Measurements from ENCODE around the gene TCEAL7.
"Not testable (repeated sequence)": the region's sequence is repeated elsewhere in the genome, so short reads cannot be mapped to it uniquely, and the experiment has no call there.

The TCEAL7 gene

DNA sequence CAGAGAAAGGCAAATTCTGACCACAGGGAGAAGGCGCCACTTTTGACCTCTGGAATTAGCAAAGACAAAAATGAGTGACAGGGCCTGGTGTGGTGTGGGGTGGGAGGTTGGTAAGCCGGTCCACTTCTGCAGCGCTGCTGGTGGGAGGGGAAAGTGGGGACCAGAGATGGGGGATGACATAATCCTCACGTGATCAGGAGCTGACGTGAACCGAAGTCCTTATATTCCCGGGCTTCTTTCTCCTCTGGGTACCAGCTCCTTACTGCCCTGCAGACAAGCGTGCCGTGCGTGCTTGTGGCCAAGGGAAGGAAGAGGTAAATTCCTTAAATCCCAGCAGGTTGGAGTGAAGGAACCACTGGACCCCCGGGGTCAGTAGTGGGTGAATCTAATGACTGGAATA is at the start of gene TCEAL7:
TCEAL7 (plus strand) TSS at position 249 of the 400 bp plus-strand sequence. CDS start 1,165 bp downstream, outside the sequence.
- Mint-ChIP-seq H3K9me3 (no peaks in the 10 kb centered on the region), H3K27me3 (peaks cover 17% of the 10 kb centered on the region), H3K36me3 (ENCODE audit: low read depth) (no peaks in the 10 kb centered on the region), H3K27ac (no peak within 1 kb of the TSS), H3K4me1 (ENCODE audit: low read depth) (no peaks in the 10 kb centered on the region), H3K4me3 (no peak within 1 kb of the TSS)

GRCh38 chrX:103293118-103293517 is 36.9 kb upstream of the TCEAL7 start:
- Mint-ChIP-seq H3K4me1 (ENCODE audit: low read depth) (no peaks in the 10 kb centered on the region), H3K4me3 (no peak overlapping the region), H3K27ac (no peak overlapping the region), H3K27me3 (no peaks in the 10 kb centered on the region), H3K36me3 (ENCODE audit: low read depth) (no peaks in the 10 kb centered on the region), H3K9me3 (no peaks in the 10 kb centered on the region)

GRCh38 chrX:103304705-103305104 is 25.3 kb upstream of the TCEAL7 start:
- no peaks in the 10 kb centered on the region for H3K9me3 Mint-ChIP-seq
- peaks cover 2% of the 10 kb centered on the region for H3K36me3 Mint-ChIP-seq (ENCODE audit: low read depth)
- no peak overlapping the region for H3K27ac Mint-ChIP-seq
- H3K4me3 Mint-ChIP-seq = no peak overlapping the region
- no peaks in the 10 kb centered on the region for H3K27me3 Mint-ChIP-seq
- peaks cover 8% of the 10 kb centered on the region for H3K4me1 Mint-ChIP-seq (ENCODE audit: low read depth)

GRCh38 chrX:103305666-103306065 is 24.4 kb upstream of the TCEAL7 start:
- not testable (repeated sequence) for H3K27ac Mint-ChIP-seq; H3K4me3 Mint-ChIP-seq; H3K27me3 Mint-ChIP-seq; H3K4me1 Mint-ChIP-seq (ENCODE audit: low read depth); H3K36me3 Mint-ChIP-seq (ENCODE audit: low read depth); H3K9me3 Mint-ChIP-seq

- Mint-ChIP-seq H3K9me3 (no peaks in the 10 kb centered on the region), H3K27ac (no peak overlapping the region), H3K36me3 (ENCODE audit: low read depth) (peaks cover 4% of the 10 kb centered on the region), H3K4me1 (ENCODE audit: low read depth) (peaks cover 3% of the 10 kb centered on the region), H3K27me3 (no peaks in the 10 kb centered on the region), H3K4me3 (peak overlapping the region; percentile 48)
These were observed 20.0 kb upstream of the TCEAL7 start for GRCh38 chrX:103309860-103310554.

DNA sequence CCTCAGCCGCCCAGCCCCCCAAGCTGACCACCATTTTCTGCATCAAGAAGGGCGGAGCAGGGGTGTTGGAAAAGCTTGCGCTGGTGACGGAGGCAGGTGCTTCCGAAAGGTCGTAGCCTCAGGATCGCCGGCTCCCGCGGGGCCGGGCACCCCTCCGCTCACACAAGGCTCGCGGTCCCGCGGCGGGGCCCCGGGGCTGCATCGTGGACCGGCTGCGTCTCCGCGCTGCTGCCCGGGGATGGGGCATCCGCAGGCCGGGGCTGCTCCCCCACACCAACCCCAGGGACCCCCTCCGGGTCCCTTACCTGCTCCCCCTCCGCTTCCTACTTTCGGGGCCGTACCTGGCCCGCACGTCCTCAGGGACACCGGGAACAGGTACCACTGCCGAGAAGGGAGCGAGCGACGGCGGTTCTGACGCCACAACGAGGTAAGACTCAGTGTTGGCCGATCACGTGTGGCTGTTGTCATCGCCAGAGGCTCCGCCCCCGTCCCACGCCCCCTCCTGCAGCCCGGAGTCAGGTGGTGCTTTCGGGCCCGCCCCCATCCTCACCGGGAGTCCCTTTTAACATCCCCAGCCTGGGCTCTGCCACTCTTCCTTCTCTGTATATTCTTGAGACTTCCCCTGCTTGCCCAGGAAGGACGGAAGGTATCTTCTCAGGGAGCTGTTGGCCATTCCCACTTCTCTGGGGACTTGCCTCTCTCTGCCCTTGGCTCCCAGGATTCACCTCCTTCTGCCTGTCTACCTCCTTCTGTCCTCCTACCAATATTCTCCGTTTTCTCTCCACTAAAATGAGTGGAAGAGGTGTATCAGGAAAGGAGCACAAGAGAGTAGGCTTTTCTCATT is 19.3 kb upstream of the TCEAL7 start, which contains the start of gene BEX2:
BEX2 (minus strand) TSS at position 436 of the 844 bp plus-strand sequence. CDS start 1,014 bp downstream, outside the sequence.
- no peak within 1 kb of the TSS for H3K27ac Mint-ChIP-seq
- peak within 1 kb of the TSS; percentile 76 for H3K4me3 Mint-ChIP-seq
- no peaks in the 10 kb centered on the region for H3K27me3 Mint-ChIP-seq
- H3K9me3 Mint-ChIP-seq = no peaks in the 10 kb centered on the region
- peaks cover 4% of the 10 kb centered on the region for H3K36me3 Mint-ChIP-seq (ENCODE audit: low read depth)
- no peaks in the 10 kb centered on the region for H3K4me1 Mint-ChIP-seq (ENCODE audit: low read depth)

DNA sequence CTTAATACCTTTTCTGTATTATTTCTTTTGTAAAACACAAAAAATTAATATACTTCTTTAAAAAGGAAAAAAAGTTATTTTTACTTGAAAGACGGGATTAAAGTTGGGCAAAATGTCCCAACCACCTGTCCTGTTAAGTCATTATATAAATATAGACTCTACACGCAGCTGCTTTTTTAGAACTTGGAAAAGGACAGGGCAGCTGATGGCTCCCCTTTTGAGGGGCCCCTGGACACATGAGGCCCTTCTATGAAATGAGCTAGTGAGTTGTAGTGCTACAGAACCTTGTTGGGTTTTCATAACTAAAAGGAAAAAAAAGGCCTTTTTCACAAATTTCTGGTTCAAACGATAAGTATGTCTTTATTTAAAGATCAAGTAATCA is 18.6 kb upstream of the TCEAL7 start:
- Mint-ChIP-seq H3K9me3 (no peaks in the 10 kb centered on the region), H3K27me3 (no peaks in the 10 kb centered on the region), H3K4me1 (ENCODE audit: low read depth) (no peaks in the 10 kb centered on the region), H3K27ac (no peak overlapping the region), H3K4me3 (peak overlapping the region; percentile 76), H3K36me3 (ENCODE audit: low read depth) (peaks cover 4% of the 10 kb centered on the region)

DNA sequence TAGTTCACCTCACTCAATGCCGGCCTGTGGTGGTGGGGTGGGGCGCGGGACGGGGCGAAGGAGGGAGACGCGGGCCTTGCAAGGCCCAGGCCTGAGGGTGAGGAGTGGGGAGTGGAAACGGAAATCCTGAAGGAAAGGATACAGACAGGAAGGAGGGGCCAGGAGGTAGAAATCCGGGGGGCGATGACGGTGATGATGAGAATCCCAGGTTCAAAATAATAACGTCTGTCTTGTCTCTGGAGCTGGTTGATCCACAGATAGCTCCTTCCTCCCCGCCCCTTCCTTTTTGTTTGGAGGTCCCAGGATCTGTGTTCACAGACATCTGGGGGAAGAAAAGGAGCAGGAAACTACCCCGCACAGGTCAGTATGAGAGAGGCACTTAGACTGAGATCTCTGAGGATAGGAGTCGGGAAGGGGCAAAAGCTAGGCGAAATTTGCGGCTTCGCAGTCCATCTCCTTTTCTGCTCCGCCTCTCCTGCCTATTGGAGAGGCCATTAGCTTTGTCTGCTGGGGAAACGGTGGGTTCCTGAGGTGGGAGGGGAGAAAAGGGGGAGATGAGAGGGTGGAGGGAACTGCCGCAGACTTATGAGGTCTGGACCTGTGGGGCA is 746 bp downstream of the TCEAL7 start:
- no peak overlapping the region for H3K27ac Mint-ChIP-seq
- H3K4me1 Mint-ChIP-seq (ENCODE audit: low read depth) = no peaks in the 10 kb centered on the region
- peaks cover 17% of the 10 kb centered on the region for H3K27me3 Mint-ChIP-seq
- H3K9me3 Mint-ChIP-seq = no peaks in the 10 kb centered on the region
- no peaks in the 10 kb centered on the region for H3K36me3 Mint-ChIP-seq (ENCODE audit: low read depth)
- H3K4me3 Mint-ChIP-seq = no peak overlapping the region

- Mint-ChIP-seq H3K4me3 (no peak overlapping the region), H3K27ac (no peak overlapping the region), H3K27me3 (peaks cover 4% of the 10 kb centered on the region), H3K36me3 (ENCODE audit: low read depth) (no peaks in the 10 kb centered on the region), H3K9me3 (no peaks in the 10 kb centered on the region), H3K4me1 (ENCODE audit: low read depth) (no peaks in the 10 kb centered on the region)
These were observed 8.6 kb downstream of the TCEAL7 start for GRCh38 chrX:103338663-103339062.

GRCh38 chrX:103343105-103343504 is 13.1 kb downstream of the TCEAL7 start:
- Mint-ChIP-seq H3K4me1 (ENCODE audit: low read depth) (no peaks in the 10 kb centered on the region), H3K4me3 (no peak overlapping the region), H3K27ac (no peak overlapping the region), H3K36me3 (ENCODE audit: low read depth) (no peaks in the 10 kb centered on the region), H3K9me3 (no peaks in the 10 kb centered on the region), H3K27me3 (peaks cover 4% of the 10 kb centered on the region)

- Mint-ChIP-seq H3K27me3 (peaks cover 4% of the 10 kb centered on the region), H3K4me3 (no peak overlapping the region), H3K4me1 (ENCODE audit: low read depth) (no peaks in the 10 kb centered on the region), H3K36me3 (ENCODE audit: low read depth) (no peaks in the 10 kb centered on the region), H3K27ac (no peak overlapping the region), H3K9me3 (no peaks in the 10 kb centered on the region)
These were observed 14.6 kb downstream of the TCEAL7 start for GRCh38 chrX:103344606-103345005.

- no peaks in the 10 kb centered on the region for H3K4me1 Mint-ChIP-seq (ENCODE audit: low read depth)
- no peaks in the 10 kb centered on the region for H3K36me3 Mint-ChIP-seq (ENCODE audit: low read depth)
- H3K9me3 Mint-ChIP-seq = no peaks in the 10 kb centered on the region
- no peak overlapping the region for H3K27ac Mint-ChIP-seq
- H3K4me3 Mint-ChIP-seq = no peak overlapping the region
- H3K27me3 Mint-ChIP-seq = no peaks in the 10 kb centered on the region
These were observed 17.8 kb downstream of the TCEAL7 start for GRCh38 chrX:103347682-103348397.

- Mint-ChIP-seq H3K4me3 (peak within 1 kb of the TSS; percentile 89), H3K36me3 (ENCODE audit: low read depth) (peaks cover 4% of the 10 kb centered on the region), H3K4me1 (ENCODE audit: low read depth) (peaks cover 8% of the 10 kb centered on the region), H3K27ac (peak within 1 kb of the TSS; percentile 89), H3K27me3 (peaks cover 3% of the 10 kb centered on the region), H3K9me3 (no peaks in the 10 kb centered on the region)
These were observed 26.2 kb downstream of the TCEAL7 start, which contains the start of gene TCEAL9 for GRCh38 chrX:103356130-103356798. Gene TCEAL9, plus strand, starts transcription at chrX:103356506. Its CDS starts 1,179 bp downstream, at chrX:103357685.

GRCh38 chrX:103356858-103357257 is 26.8 kb downstream of the TCEAL7 start:
- H3K9me3 Mint-ChIP-seq = no peaks in the 10 kb centered on the region
- peaks cover 3% of the 10 kb centered on the region for H3K27me3 Mint-ChIP-seq
- peaks cover 4% of the 10 kb centered on the region for H3K36me3 Mint-ChIP-seq (ENCODE audit: low read depth)
- peak overlapping the region; percentile 89 for H3K27ac Mint-ChIP-seq
- H3K4me1 Mint-ChIP-seq (ENCODE audit: low read depth) = peaks cover 8% of the 10 kb centered on the region
- H3K4me3 Mint-ChIP-seq = peak overlapping the region; percentile 89

Data from stimulated activated naive CD8-positive, alpha-beta T cell treated with anti-CD3 and anti-CD28 coated beads, Interleukin-15, Interleukin-2, amounts not matched to agents 100 ng/mL and 50 ng/mL, for 24 hours (primary cell).